ENCODE results near the gene PNPLA1. TPM values are rescaled to one million over a fixed set of nuclear protein-coding genes. Genes with fewer than 3 reads are reported as not detected.
A peak's percentile ranks its signal among the peaks of the same experiment; 100 is the strongest.

Gene PNPLA1
- total and polyA plus RNA-seq, 12 donors, result 0.21 to 0.28 TPM; not detected in 10

- Histone ChIP-seq H3K27ac (no peak overlapping the region), H3K9me3 (no peaks in the 10 kb centered on the region), H3K4me3 (no peak overlapping the region), H3K36me3 (no peaks in the 10 kb centered on the region), H3K27me3 (peaks cover 0 to 70% (median 53%) of the 10 kb centered on the region in 7 donors), H3K4me1 (peaks cover 0 to 13% (median 0%) of the 10 kb centered on the region in 9 donors)
- 73 to 88% methylated on average over 1 of the region's 1 CpG for WGBS, 2 donors
- no peak for TF ChIP-seq CTCF (IDR thresholded peaks at IDR 0.05)
- intact Hi-C loops (cut with DNase I), result no loop called here
- DNase-seq (no peak), ATAC-seq (no peak)
Measured at GRCh38 chr6:36285797-36286196, 15.9 kb downstream of the PNPLA1 start.

GRCh38 chr6:36286858-36287257, 17.0 kb downstream of the PNPLA1 start:
- ATAC-seq, result no peak
- no peaks in the 10 kb centered on the region for H3K36me3 ChIP-seq
- H3K9me3 ChIP-seq, result no peaks in the 10 kb centered on the region
- 69 to 83% methylated on average over 5 of the region's 5 CpGs for WGBS, 2 donors
- H3K27me3 ChIP-seq, result peaks cover 0 to 74% (median 53%) of the 10 kb centered on the region in 7 donors
- intact Hi-C loops (cut with DNase I), result no loop called here
- H3K27ac ChIP-seq, result no peak overlapping the region
- no peak for DNase-seq
- no peak overlapping the region for H3K4me3 ChIP-seq
- peaks cover 0 to 19% (median 0%) of the 10 kb centered on the region in 9 donors for H3K4me1 ChIP-seq
- no peak for TF ChIP-seq CTCF (IDR thresholded peaks at IDR 0.05)

GRCh38 chr6:36289281-36289878, 19.5 kb downstream of the PNPLA1 start:
- no peak overlapping the region for H3K27ac ChIP-seq
- peaks cover 0 to 20% (median 0%) of the 10 kb centered on the region in 9 donors for H3K4me1 ChIP-seq
- intact Hi-C loops (cut with DNase I), result no loop called here
- H3K27me3 ChIP-seq, result peaks cover 0 to 62% (median 54%) of the 10 kb centered on the region in 7 donors
- no peaks in the 10 kb centered on the region for H3K9me3 ChIP-seq
- H3K36me3 ChIP-seq, result no peaks in the 10 kb centered on the region
- 74 to 79% methylated on average over 7 of the region's 7 CpGs for WGBS, 2 donors
- ATAC-seq (no peak), DNase-seq (no peak)
- no peak overlapping the region for H3K4me3 ChIP-seq
- TF ChIP-seq CTCF (IDR thresholded peaks at IDR 0.05), result no peak

- Histone ChIP-seq H3K27me3 (peaks cover 0 to 55% (median 41%) of the 10 kb centered on the region in 7 donors), H3K4me1 (peaks cover 0 to 14% (median 0%) of the 10 kb centered on the region in 9 donors), H3K27ac (peak overlapping the region in 1 of 10 donors; percentile 78), H3K9me3 (no peaks in the 10 kb centered on the region), H3K4me3 (peak overlapping the region in 1 of 10 donors; percentile 25), H3K36me3 (no peaks in the 10 kb centered on the region)
- intact Hi-C loops (cut with DNase I), result no loop called here
- DNase-seq, result no peak
- WGBS, 2 donors, result 62 to 70% methylated on average over 23 of the region's 23 CpGs
- peak in 1 of 8 donors; percentile 40 for ATAC-seq
- no peak for TF ChIP-seq CTCF (IDR thresholded peaks at IDR 0.05)
Measured at GRCh38 chr6:36290668-36291620, 21.1 kb downstream of the PNPLA1 start.

Measured in heart right ventricle (tissue), 16 donors.